Smooth muscle cell (in vitro differentiated cells): Measurements from ENCODE around the gene SEPTIN2. TPM values are rescaled to one million over a fixed set of nuclear protein-coding genes. Genes with fewer than 3 reads are reported as not detected.

Experiments used
- DNase-seq: peaks from one replicate; lab custom pipeline; 2025; ENCODE audit not compliant: unreplicated experiment; lab: John Stamatoyannopoulos, UW
- H2AFZ ChIP-seq: fragments of 200-600 bp; sonication (generic); 2 replicates; pipeline ENCODE4 v1.6.0; 2016; ENCODE audit warnings: antibody characterized with exemption, low read depth, mild to moderate bottlenecking
- H3F3A ChIP-seq: fragments of 200-600 bp; sonication (generic); 2 replicates; pipeline ENCODE4 v1.6.0; 2017; ENCODE audit warnings: antibody characterized with exemption, low read depth
- H3K27ac ChIP-seq: fragments of 200-600 bp; sonication (generic); 2 replicates; pipeline ENCODE4 v1.5.1; 2016; ENCODE audit warnings: low read depth, mild to moderate bottlenecking
- H3K27me3 ChIP-seq: fragments of 200-600 bp; sonication (generic); 2 replicates; pipeline ENCODE4 v1.6.1; 2016; ENCODE audit warnings: low read depth, mild to moderate bottlenecking
- H3K36me3 ChIP-seq: fragments of 200-600 bp; sonication (generic); 2 replicates; pipeline ENCODE4 v1.5.1; 2016; ENCODE audit warnings: low read depth
- H3K4me1 ChIP-seq: fragments of 200-600 bp; sonication (generic); 2 replicates; pipeline ENCODE4 v1.5.1; 2016; ENCODE audit warnings: low read depth
- H3K4me2 ChIP-seq: fragments of 200-600 bp; sonication (generic); 2 replicates; pipeline ENCODE4 v1.6.0; 2016; ENCODE audit warnings: mild to moderate bottlenecking
- H3K4me3 ChIP-seq: fragments of 200-600 bp; sonication (generic); 2 replicates; pipeline ENCODE4 v1.5.1; 2016; ENCODE audit warnings: mild to moderate bottlenecking
- H3K79me2 ChIP-seq: fragments of 200-600 bp; sonication (generic); 2 replicates; pipeline ENCODE4 v1.6.0; 2016; ENCODE audit warnings: low read depth, mild to moderate bottlenecking
- H3K9ac ChIP-seq: fragments of 200-600 bp; sonication (generic); 2 replicates; pipeline ENCODE4 v1.6.0; 2016; ENCODE audit warnings: low read depth
- H3K9me3 ChIP-seq: fragments of 200-600 bp; sonication (generic); replicated peaks from 2 replicates; pipeline ENCODE4 v1.5.1; 2016; ENCODE audit warnings: low read depth
- H4K20me1 ChIP-seq: fragments of 200-600 bp; sonication (generic); 2 replicates; pipeline ENCODE4 v1.6.0; 2016; ENCODE audit warnings: low read depth
- CTCF ChIP-seq: fragments of 200-600 bp; sonication (generic); IDR thresholded peaks from 2 replicates; pipeline ENCODE4 v1.5.1; 2017; ENCODE audit warnings: borderline replicate concordance, mild to moderate bottlenecking, antibody characterized with exemption; ENCODE audit not compliant: insufficient read depth, poor library complexity, severe bottlenecking
- WGBS: methylation state at CpG from one replicate; pipeline ENCODE4 v1.1.7; 2016; ENCODE audit warnings: low lambda C conversion rate; 5-methylcytosine and 5-hydroxymethylcytosine counted together
- polyA plus RNA-seq: library from polyadenylated mRNA; unstranded; fragments of >200 nt; fragmentation: Nextera tagmentation; extraction: Ambion mirVana; gene quantifications from 2 replicates; pipeline ENCODE4 v1.2.1, GENCODE V29; 2016
- total RNA-seq: library from RNA; depleted of rRNA; stranded (reverse); fragments of >200 nt; gene quantifications from 2 replicates; pipeline ENCODE4 v1.2.3, GENCODE V29; 2014

SEPTIN2 gene
- total and polyA plus RNA-seq, 2 experiments from 2014 or later = 344 to 443 TPM

- H3K9ac ChIP-seq = no peak overlapping the region
Observed at GRCh38 chr2:241339839-241340630, 24.3 kb downstream of the SEPTIN2 start.

GRCh38 chr2:241340631-241341163, 25.0 kb downstream of the SEPTIN2 start:
- no peak overlapping the region for H3K9ac ChIP-seq
- no peaks in the 10 kb centered on the region for H3K9me3 ChIP-seq
- no peak overlapping the region for H3K4me2 ChIP-seq
- DNase-seq = no peak
- peaks cover 50% of the 10 kb centered on the region for H3K79me2 ChIP-seq
- H3K27ac ChIP-seq = no peak overlapping the region
- H3K27me3 ChIP-seq = no peaks in the 10 kb centered on the region
- no peak overlapping the region for H2AFZ ChIP-seq
- 97% methylated on average over 3 of the region's 3 CpGs for WGBS
- H3K36me3 ChIP-seq = peaks cover 50% of the 10 kb centered on the region
- H4K20me1 ChIP-seq = peaks cover 90% of the 10 kb centered on the region
- no peaks in the 10 kb centered on the region for H3K4me1 ChIP-seq
- no peak for TF ChIP-seq CTCF
- H3K4me3 ChIP-seq = no peak overlapping the region
- H3F3A ChIP-seq = peaks cover 2% of the 10 kb centered on the region

More at GRCh38 chr2:241339839-241340630, 24.3 kb downstream of the SEPTIN2 start:
- H3F3A ChIP-seq = peaks cover 5% of the 10 kb centered on the region
- H4K20me1 ChIP-seq = peaks cover 90% of the 10 kb centered on the region
- H3K4me2 ChIP-seq = no peak overlapping the region
- H2AFZ ChIP-seq = no peak overlapping the region
- WGBS = 94% methylated on average over 8 of the region's 8 CpGs
- peaks cover 48% of the 10 kb centered on the region for H3K36me3 ChIP-seq
- H3K27ac ChIP-seq = no peak overlapping the region
- H3K79me2 ChIP-seq = peaks cover 56% of the 10 kb centered on the region
- H3K4me3 ChIP-seq = no peak overlapping the region
- no peak for TF ChIP-seq CTCF
- no peaks in the 10 kb centered on the region for H3K4me1 ChIP-seq
- DNase-seq = no peak
- no peaks in the 10 kb centered on the region for H3K9me3 ChIP-seq
- no peaks in the 10 kb centered on the region for H3K27me3 ChIP-seq

DNA sequence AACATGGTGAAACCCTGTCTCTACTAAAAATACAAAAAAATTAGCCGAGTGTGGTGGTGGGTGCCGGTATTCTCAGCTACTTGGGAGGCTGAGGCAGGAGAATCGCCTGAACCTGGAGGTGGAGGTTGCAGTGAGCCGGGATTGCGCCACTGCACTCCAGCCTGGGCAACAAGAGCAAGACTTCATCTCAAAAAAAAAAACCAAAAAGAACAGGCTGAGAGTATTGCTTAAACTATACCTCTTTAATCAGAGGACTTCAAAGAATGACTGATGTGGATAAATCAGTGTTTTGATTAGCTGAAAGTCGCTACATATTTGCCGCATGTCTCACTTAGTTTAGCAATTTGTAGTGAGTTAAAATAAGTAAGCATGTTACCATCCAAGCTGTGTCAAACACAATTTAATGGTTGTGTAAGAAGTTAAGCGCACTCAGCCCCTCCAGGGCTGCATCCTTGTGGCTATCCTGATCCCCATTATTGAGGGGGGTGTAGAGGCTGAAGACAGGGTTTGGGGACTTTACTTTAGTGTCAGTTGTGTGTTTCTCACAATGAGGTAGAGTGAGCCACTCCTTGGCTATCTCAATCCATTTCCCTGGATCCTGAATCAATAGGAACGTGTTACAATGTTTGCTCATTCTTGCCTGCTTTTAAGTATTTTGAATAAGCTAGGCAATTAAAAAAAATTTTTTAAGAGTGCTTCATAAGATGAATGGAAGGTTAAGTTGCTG, 29.4 kb downstream of the SEPTIN2 start:
- Histone ChIP-seq H3K9me3 (no peaks in the 10 kb centered on the region), H3K79me2 (peaks cover 16% of the 10 kb centered on the region), H3K9ac (no peak overlapping the region), H3K4me3 (no peak overlapping the region), H2AFZ (no peak overlapping the region), H3K4me1 (no peaks in the 10 kb centered on the region), H3F3A (peaks cover 16% of the 10 kb centered on the region), H3K36me3 (peaks cover 38% of the 10 kb centered on the region), H3K27ac (no peak overlapping the region), H4K20me1 (peaks cover 79% of the 10 kb centered on the region), H3K4me2 (no peak overlapping the region), H3K27me3 (no peaks in the 10 kb centered on the region)
- no peak for DNase-seq
- no peak for TF ChIP-seq CTCF
- WGBS = 96% methylated on average over 9 of the region's 9 CpGs
